GM13976 (cell line): ENCODE data around the gene CC2D2B.
"Not testable (repeated sequence)": the region's sequence is repeated elsewhere in the genome, so short reads cannot be mapped to it uniquely, and the experiment has no call there.

Experiments used
- DNase-seq: peaks from one replicate; pipeline ENCODE4 v3.0.0; 2012; ENCODE audit warnings: low spot score
- in situ Hi-C: fragments of 300-500 bp; cut with MboI; formaldehyde crosslinking; loops from one replicate; pipeline ENCODE4 v1.12.0; 2022; ENCODE audit warnings: low sequenced_read_pairs, mixed read lengths, inconsistent platforms; ENCODE audit not compliant: unreplicated experiment
- TF ChIP-seq, protein P1 (sequence below): IDR thresholded peaks from 2 replicates; pipeline ENCODE4 v1.5.1; 2012; ENCODE audit warnings: borderline replicate concordance, mild to moderate bottlenecking; ENCODE audit not compliant: insufficient read depth; ENCODE audit errors: extremely low read depth, missing control alignments, control extremely low read depth

The CC2D2B gene

GRCh38 chr10:95866467-95866842, 41.3 kb upstream of the CC2D2B start:
- in situ Hi-C loops: no loop called here
- TF ChIP-seq, protein P1, sequence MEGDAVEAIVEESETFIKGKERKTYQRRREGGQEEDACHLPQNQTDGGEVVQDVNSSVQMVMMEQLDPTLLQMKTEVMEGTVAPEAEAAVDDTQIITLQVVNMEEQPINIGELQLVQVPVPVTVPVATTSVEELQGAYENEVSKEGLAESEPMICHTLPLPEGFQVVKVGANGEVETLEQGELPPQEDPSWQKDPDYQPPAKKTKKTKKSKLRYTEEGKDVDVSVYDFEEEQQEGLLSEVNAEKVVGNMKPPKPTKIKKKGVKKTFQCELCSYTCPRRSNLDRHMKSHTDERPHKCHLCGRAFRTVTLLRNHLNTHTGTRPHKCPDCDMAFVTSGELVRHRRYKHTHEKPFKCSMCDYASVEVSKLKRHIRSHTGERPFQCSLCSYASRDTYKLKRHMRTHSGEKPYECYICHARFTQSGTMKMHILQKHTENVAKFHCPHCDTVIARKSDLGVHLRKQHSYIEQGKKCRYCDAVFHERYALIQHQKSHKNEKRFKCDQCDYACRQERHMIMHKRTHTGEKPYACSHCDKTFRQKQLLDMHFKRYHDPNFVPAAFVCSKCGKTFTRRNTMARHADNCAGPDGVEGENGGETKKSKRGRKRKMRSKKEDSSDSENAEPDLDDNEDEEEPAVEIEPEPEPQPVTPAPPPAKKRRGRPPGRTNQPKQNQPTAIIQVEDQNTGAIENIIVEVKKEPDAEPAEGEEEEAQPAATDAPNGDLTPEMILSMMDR: no peak
- DNase-seq: no peak

DNA sequence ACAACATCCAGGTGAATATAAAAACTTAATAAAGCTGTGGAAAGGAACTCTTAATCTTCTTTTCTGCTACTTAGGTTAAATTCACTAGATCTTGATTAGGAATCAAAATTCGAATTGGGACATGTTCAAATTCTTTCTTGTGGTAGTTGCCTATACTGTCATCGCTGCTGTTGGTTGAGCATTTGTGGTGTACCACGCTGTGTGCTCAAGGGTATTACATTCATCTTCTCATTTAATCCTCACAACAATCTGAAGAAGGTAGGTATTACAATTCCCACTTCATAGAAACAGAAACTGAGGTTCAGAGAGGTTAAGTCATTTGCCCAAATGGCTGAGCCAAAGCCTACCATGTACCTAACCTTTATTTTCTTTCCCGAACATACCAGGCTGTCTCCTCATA, 39.9 kb upstream of the CC2D2B start:
- TF ChIP-seq, protein P1: no peak
- in situ Hi-C loops: no loop called here
- no peak for DNase-seq

DNA sequence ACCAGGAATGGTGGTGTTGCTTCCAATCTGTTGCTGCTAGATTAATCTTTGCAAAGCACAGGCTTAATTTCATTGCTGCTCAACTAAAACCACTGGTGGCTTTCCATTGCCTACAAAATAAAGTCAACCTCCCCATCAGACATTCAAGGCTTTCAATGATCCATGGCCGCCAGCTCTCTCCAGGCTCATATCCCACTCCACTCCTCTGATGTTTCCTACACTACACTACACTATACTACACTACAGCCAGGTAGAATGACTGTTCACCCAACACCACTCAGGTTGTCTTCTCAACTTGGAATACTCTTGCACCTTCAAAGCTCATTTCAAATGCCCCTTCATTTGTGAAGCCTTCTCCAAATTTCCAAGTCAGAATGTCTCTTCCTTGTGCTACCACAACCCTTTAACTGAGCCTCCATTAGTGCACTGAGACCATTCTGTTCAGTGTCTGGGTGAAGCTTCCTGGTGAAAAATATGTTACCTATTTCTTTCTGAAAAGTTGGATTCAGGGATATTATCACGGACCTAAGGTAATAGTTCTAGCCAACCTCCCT, 35.5 kb upstream of the CC2D2B start:
- TF ChIP-seq, protein P1: no peak
- in situ Hi-C loops: no loop called here
- no peak for DNase-seq

- no peak for DNase-seq
- TF ChIP-seq, protein P1: no peak
- in situ Hi-C loops: no loop called here
These were observed 34.6 kb upstream of the CC2D2B start for GRCh38 chr10:95873139-95873538.

- DNase-seq: no peak
- in situ Hi-C loops: no loop called here
- TF ChIP-seq, protein P1: no peak
These were observed 34.1 kb upstream of the CC2D2B start for GRCh38 chr10:95873651-95874050.

DNA sequence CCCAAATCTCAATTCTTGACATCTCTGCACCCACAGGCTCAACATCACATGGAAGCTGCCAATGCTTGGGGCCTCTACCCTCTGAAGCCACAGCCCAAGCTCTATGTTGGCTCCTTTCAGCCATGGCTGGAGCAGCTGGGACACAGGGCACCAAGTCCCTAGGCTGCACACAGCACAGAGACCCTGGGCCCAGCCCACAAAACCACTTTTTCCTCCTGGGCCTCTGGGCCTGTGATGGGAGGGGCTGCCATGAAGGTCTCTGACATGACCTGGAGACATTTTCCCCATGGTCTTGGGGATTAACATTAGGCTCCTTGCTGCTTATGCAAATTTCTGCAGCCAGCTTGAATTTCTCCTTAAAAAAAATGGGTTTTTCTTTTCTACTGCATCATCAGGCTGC, 33.0 kb upstream of the CC2D2B start:
- in situ Hi-C loops, DNase-seq: not testable (repeated sequence)

DNA sequence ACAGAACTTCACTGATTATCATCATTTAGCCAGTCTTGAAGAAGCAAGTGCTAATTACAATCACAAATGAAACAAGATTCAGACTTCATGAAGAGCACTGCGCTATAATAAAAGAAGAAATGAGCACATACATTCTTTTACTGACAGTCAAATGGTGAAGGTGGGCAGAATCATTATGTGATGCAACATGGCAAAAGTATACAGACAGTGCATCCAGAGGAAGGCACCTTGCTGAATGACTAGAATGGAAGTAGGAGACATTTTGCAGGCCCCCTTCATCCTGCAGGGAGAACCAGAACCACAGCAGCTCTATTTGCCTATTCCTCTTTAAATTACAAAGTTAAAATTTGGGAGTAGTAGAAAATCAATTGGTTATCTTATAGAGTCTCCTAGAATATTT, 31.0 kb upstream of the CC2D2B start:
- TF ChIP-seq, protein P1: no peak
- DNase-seq: no peak
- in situ Hi-C loops: no loop called here
